CD4-positive, alpha-beta memory T cell (primary cell): ENCODE measurements around the gene FER1L5. TPM values are rescaled to one million over a fixed set of nuclear protein-coding genes. Genes with fewer than 3 reads are reported as not detected.
A peak's percentile ranks its signal among the peaks of the same experiment; 100 is the strongest.

ENCODE experiments used
- CTCF ChIA-PET: fragments of 350-600 bp; sonication (Branson Sonifier 250); formaldehyde crosslinking; loops from one replicate; lab custom pipeline; 2021; ENCODE audit warnings: inconsistent platforms; ENCODE audit not compliant: partially characterized antibody; lab: Charles Lee
- POLR2A ChIA-PET: fragments of 350-600 bp; sonication (Branson Sonifier 250); formaldehyde crosslinking; loops from one replicate; lab custom pipeline; 2021; ENCODE audit not compliant: partially characterized antibody; lab: Charles Lee
- DNase-seq, 5 donors: peaks; one replicate each; pipeline versions ENCODE4 v3.0.0 to v3.0.0-alpha.2; 2020 to 2022; ENCODE audit warnings: mixed read lengths in 1 of 5
- H3K27ac ChIP-seq: one replicate; pipeline ENCODE4 v1.7.0; 2013; ENCODE audit warnings: low read depth, low read length
- H3K27me3 ChIP-seq: 2 replicates; pipeline ENCODE4 v1.7.0; 2013; ENCODE audit warnings: mild to moderate bottlenecking, low read length, moderate library complexity; ENCODE audit not compliant: insufficient read depth
- H3K36me3 ChIP-seq: 2 replicates; pipeline ENCODE4 v1.7.0; 2013; ENCODE audit warnings: mild to moderate bottlenecking, low read length, moderate library complexity; ENCODE audit not compliant: insufficient read depth
- H3K4me1 ChIP-seq: 2 replicates; pipeline ENCODE4 v1.7.0; 2013; ENCODE audit warnings: mild to moderate bottlenecking, low read length, moderate library complexity; ENCODE audit not compliant: insufficient read depth
- H3K4me3 ChIP-seq, 2 donors: one replicate each; pipeline ENCODE4 v1.7.0; 2013; ENCODE audit warnings: low read length in 2 of 2, mild to moderate bottlenecking in 1 of 2
- H3K9me3 ChIP-seq, 2 donors: one replicate each; pipeline ENCODE4 v1.7.0; 2013; ENCODE audit warnings: low read length in 2 of 2, control low read depth in 1 of 2; ENCODE audit not compliant: control insufficient read depth in 1 of 2
- H3K27ac Mint-ChIP-seq, 7 donors: one replicate each; pipeline ENCODE4 v1.8.0; 2020 to 2021; ENCODE audit warnings: mixed read lengths in 7 of 7, mild to moderate bottlenecking in 6 of 7, inconsistent platforms in 3 of 7, moderate library complexity in 3 of 7
- H3K27me3 Mint-ChIP-seq, 2 donors: one replicate each; pipeline ENCODE4 v1.8.0; 2020 to 2021; ENCODE audit warnings: mixed read lengths in 2 of 2
- H3K36me3 Mint-ChIP-seq, 2 donors: one replicate each; pipeline ENCODE4 v1.8.0; 2020 to 2021; ENCODE audit warnings: mixed read lengths in 2 of 2, inconsistent platforms in 1 of 2, mild to moderate bottlenecking in 1 of 2
- H3K4me1 Mint-ChIP-seq, 4 donors: one replicate each; pipeline ENCODE4 v1.8.0; 2020 to 2021; ENCODE audit warnings: mixed read lengths in 4 of 4, mild to moderate bottlenecking in 1 of 4
- H3K4me3 Mint-ChIP-seq, 8 donors: one replicate each; pipeline ENCODE4 v1.8.0; 2020 to 2021; ENCODE audit warnings: mixed read lengths in 8 of 8, mild to moderate bottlenecking in 7 of 8, moderate library complexity in 6 of 8, inconsistent platforms in 3 of 8
- H3K9me3 Mint-ChIP-seq, 8 donors: one replicate each; pipeline ENCODE4 v1.8.0; 2020 to 2021; ENCODE audit warnings: mixed read lengths in 8 of 8, mild to moderate bottlenecking in 5 of 8, inconsistent platforms in 3 of 8, moderate library complexity in 1 of 8
- intact Hi-C: fragments of 100-400 bp; cut with micrococcal nuclease; formaldehyde crosslinking; loops from one replicate; pipeline ENCODE4 v1.15.1; 2023
- polyA plus RNA-seq, 2 donors: library from polyadenylated mRNA; unstranded; fragments of 300-500 nt; fragmentation: Illumina TruSeq; gene quantifications; one replicate each; pipeline ENCODE4 v1.2.3, GENCODE V29; 2021
- total RNA-seq, 2 experiments: library from RNA; stranded (reverse); gene quantifications; one replicate each; pipeline ENCODE4 v1.2.3, GENCODE V29; 2021

The FER1L5 gene
- total and polyA plus RNA-seq, 4 experiments from 2014 or later, result not detected

DNA sequence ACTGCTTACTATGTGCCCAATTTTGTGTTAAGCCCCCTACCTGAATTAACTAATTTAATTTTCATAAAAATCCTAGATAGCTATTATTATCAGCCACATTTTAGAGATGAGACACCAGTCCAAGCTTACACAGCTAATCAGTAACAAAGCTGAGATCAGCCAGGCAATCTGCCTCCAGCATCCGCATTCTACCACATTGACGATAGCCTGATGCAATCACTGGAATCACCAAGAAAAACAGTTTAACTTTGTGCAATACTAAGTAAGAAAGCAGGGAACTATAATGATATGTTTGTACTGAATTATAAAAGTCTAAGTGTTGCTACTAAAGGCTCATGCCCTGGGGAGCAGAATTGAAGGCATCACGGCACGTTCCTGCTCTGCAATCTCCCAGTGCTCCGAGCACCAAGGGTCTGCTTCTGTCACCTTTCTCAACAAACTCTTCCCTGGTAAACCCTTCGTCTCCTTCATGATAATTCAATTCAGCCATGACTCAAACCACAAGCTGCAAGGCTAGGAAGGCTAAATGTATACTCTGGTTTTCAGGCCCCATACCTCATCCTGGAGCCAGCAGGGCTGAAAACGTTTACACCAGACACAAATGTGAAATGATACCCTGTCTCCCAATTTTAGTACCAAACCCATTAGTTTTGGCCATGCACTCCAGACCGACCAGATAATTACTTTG is 23.8 kb upstream of the FER1L5 start:
- peaks cover 13 to 40% (median 25%) of the 10 kb centered on the region in 4 donors for H3K4me1 Mint-ChIP-seq
- peak overlapping the region in 3 of 7 donors; percentile 11 to 50 (median 43) for H3K27ac Mint-ChIP-seq
- no peaks in the 10 kb centered on the region for H3K27me3 ChIP-seq
- peaks cover 27 to 54% of the 10 kb centered on the region in 2 donors for H3K36me3 Mint-ChIP-seq
- H3K9me3 ChIP-seq, result no peaks in the 10 kb centered on the region
- no peak overlapping the region for H3K27ac ChIP-seq
- peaks cover 13% of the 10 kb centered on the region for H3K4me1 ChIP-seq
- H3K4me3 ChIP-seq, result no peak overlapping the region
- H3K27me3 Mint-ChIP-seq, result no peaks in the 10 kb centered on the region
- ChIA-PET POLR2A (no interaction called here), CTCF (interaction anchor here (0.9 kb wide), 1 partner anchor 15 kb away, joined by 3 read pairs; no protein-coding TSS in a partner anchor)
- H3K4me3 Mint-ChIP-seq, result no peak overlapping the region
- intact Hi-C loops, result no loop called here
- H3K9me3 Mint-ChIP-seq, result no peaks in the 10 kb centered on the region
- no peak for DNase-seq
- peaks cover 21% of the 10 kb centered on the region for H3K36me3 ChIP-seq

DNA sequence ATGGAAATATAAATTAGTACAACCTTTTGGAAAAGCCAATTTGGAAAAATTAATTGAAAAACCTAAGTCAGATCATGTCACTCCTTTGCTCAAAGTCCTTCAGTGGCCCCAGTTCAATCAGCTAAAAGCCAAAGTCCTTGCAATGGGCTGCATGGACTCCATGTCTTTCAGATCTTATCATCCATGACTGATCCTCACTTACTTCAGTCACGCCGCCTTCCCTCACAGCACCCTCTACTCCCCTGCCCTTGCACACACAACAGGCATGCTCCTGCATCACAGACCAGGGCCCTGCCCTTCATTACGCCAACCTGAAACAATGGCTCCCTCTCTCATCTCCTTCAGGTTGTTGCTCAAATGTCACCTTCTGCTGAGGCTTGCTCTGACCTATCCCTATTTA is 20.0 kb upstream of the FER1L5 start:
- CTCF ChIA-PET, result no interaction called here
- Histone ChIP-seq H3K36me3 (peaks cover 19% of the 10 kb centered on the region), H3K4me1 (peaks cover 2% of the 10 kb centered on the region), H3K9me3 (no peaks in the 10 kb centered on the region), H3K4me3 (no peak overlapping the region), H3K27ac (no peak overlapping the region), H3K27me3 (no peaks in the 10 kb centered on the region)
- no peak for DNase-seq
- Mint-ChIP-seq H3K9me3 (no peaks in the 10 kb centered on the region), H3K27me3 (no peaks in the 10 kb centered on the region), H3K4me1 (peaks cover 10 to 27% (median 21%) of the 10 kb centered on the region in 4 donors), H3K36me3 (peaks cover 25 to 57% of the 10 kb centered on the region in 2 donors), H3K27ac (peak overlapping the region in 6 of 7 donors; percentile 3 to 49 (median 12)), H3K4me3 (no peak overlapping the region)
- intact Hi-C loops, result no loop called here
- POLR2A ChIA-PET, result no interaction called here

DNA sequence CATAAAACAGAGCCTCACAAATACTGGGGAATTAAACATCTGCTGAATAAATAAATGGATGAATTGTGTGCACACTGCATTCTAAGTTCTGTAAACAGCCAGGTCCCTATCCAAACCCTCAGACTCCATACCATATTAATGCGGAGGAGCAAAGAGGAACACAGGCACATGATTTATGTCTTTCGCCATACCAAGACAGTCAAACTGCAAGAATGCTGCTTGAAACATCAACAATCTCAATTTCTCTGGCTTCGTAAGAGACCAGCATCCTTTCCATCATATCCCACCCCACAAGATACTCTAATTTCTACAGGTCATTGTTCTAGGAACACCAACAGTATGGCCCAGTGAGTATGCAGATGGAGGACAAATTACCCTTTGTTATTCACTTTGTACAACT is 19.4 kb upstream of the FER1L5 start:
- Mint-ChIP-seq H3K27ac (peak overlapping the region in 1 of 7 donors; percentile 15), H3K4me1 (peaks cover 11 to 32% (median 24%) of the 10 kb centered on the region in 4 donors), H3K36me3 (peaks cover 27 to 62% of the 10 kb centered on the region in 2 donors), H3K9me3 (no peaks in the 10 kb centered on the region), H3K27me3 (no peaks in the 10 kb centered on the region), H3K4me3 (no peak overlapping the region)
- Histone ChIP-seq H3K4me3 (no peak overlapping the region), H3K9me3 (no peaks in the 10 kb centered on the region), H3K27ac (no peak overlapping the region), H3K4me1 (no peaks in the 10 kb centered on the region), H3K36me3 (peaks cover 25% of the 10 kb centered on the region), H3K27me3 (no peaks in the 10 kb centered on the region)
- POLR2A ChIA-PET, result interaction anchor here (1.2 kb wide), 1 partner anchor 18 kb away, joined by 3 read pairs; no protein-coding TSS in a partner anchor
- DNase-seq, result no peak
- CTCF ChIA-PET, result interaction anchor here (1.4 kb wide), 1 partner anchor 114 kb away, joined by 3 read pairs; no protein-coding TSS in a partner anchor
- intact Hi-C loops, result no loop called here

DNA sequence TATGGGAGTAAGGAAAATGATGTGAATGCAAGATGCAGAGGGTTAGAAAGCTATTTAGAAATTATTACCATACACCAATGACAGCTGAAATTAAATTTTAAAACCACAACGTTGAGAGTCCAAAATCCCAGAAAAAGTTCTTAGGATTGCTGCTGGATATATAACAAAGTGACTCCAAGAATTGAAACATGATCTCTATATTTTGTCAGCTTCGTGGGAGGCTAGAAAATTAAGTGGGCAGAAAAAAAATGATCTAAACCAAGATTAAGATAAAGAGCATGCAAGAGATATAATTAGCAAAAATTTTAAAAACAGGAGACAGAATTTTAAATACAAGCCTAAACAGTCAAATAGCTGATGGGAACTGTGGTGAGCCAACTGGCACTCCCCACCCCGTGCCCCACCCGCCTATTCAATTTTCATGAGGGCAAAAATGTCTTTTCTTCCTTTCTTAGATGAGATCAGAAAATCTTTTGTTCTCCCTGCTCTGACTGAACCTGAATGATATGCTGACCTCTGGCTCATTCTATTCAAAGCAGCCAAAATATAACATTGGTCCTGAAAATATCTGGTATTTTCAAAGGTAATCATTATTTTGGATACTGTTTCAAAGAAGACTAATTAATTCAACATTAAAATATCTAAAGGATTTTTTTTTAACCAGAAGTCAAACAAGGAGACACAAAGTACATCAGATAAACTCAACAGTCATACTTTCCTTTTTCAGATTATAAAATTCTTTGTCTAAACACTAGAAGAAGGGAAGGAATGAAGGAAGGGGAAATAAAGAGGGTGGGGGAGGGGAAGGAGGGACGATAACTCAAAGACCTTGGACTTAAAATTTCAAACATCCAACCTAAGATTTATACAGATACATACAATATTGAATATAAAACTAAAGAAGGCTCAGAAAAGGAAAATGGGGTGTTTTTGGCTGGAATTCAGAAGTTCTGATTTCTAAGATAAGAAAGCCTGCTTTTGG is 16.7 kb upstream of the FER1L5 start:
- H3K27me3 Mint-ChIP-seq, result no peaks in the 10 kb centered on the region
- Histone ChIP-seq H3K9me3 (no peaks in the 10 kb centered on the region), H3K36me3 (peaks cover 37% of the 10 kb centered on the region), H3K27me3 (no peaks in the 10 kb centered on the region), H3K4me3 (no peak overlapping the region), H3K27ac (no peak overlapping the region), H3K4me1 (peaks cover under 1% of the 10 kb centered on the region)
- peaks cover 14 to 34% (median 26%) of the 10 kb centered on the region in 4 donors for H3K4me1 Mint-ChIP-seq
- ChIA-PET POLR2A (interaction anchor here (1.0 kb wide), 1 partner anchor 135 kb away, joined by 3 read pairs; the partner anchor contains the start of gene CNNM4), CTCF (interaction anchor here (1.1 kb wide), 1 partner anchor 325 kb away, joined by 3 read pairs; no protein-coding TSS in a partner anchor)
- intact Hi-C loops, result no loop called here
- H3K4me3 Mint-ChIP-seq, result no peak overlapping the region
- H3K36me3 Mint-ChIP-seq, result peaks cover 27 to 65% of the 10 kb centered on the region in 2 donors
- H3K9me3 Mint-ChIP-seq, result no peaks in the 10 kb centered on the region
- peak overlapping the region in 3 of 7 donors; percentile 5 to 64 (median 52) for H3K27ac Mint-ChIP-seq
- DNase-seq, result no peak

DNA sequence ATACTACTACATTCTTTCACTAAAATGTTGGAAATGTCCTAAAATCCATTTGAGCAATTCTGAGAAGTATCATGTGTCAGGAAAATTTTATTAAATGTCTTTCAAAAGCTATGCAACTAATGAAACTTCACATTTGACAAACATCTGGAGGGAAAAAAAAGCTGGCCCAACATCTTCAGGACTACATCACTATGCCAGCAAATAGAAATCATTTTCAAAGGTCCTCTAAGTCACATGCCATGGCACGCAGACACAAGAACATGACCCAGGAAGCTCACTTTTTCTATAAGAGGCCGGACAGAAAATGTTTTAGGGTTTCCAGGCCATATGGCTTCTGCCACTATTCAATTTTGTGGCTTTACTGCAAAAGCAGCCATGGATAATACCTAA is 16.0 kb upstream of the FER1L5 start:
- Mint-ChIP-seq H3K4me3 (no peak overlapping the region), H3K27me3 (no peaks in the 10 kb centered on the region), H3K9me3 (no peaks in the 10 kb centered on the region), H3K4me1 (peaks cover 14 to 39% (median 31%) of the 10 kb centered on the region in 4 donors), H3K36me3 (peaks cover 32 to 72% of the 10 kb centered on the region in 2 donors), H3K27ac (no peak overlapping the region)
- peaks cover 6% of the 10 kb centered on the region for H3K4me1 ChIP-seq
- ChIA-PET CTCF (interaction anchor here (1.1 kb wide), 1 partner anchor 325 kb away, joined by 3 read pairs; no protein-coding TSS in a partner anchor), POLR2A (interaction anchor here (1.0 kb wide), 1 partner anchor 134 kb away, joined by 3 read pairs; the partner anchor contains the start of gene CNNM4)
- no peaks in the 10 kb centered on the region for H3K27me3 ChIP-seq
- H3K9me3 ChIP-seq, result no peaks in the 10 kb centered on the region
- no peak overlapping the region for H3K4me3 ChIP-seq
- DNase-seq, result no peak
- peaks cover 42% of the 10 kb centered on the region for H3K36me3 ChIP-seq
- no peak overlapping the region for H3K27ac ChIP-seq
- intact Hi-C loops, result no loop called here

DNA sequence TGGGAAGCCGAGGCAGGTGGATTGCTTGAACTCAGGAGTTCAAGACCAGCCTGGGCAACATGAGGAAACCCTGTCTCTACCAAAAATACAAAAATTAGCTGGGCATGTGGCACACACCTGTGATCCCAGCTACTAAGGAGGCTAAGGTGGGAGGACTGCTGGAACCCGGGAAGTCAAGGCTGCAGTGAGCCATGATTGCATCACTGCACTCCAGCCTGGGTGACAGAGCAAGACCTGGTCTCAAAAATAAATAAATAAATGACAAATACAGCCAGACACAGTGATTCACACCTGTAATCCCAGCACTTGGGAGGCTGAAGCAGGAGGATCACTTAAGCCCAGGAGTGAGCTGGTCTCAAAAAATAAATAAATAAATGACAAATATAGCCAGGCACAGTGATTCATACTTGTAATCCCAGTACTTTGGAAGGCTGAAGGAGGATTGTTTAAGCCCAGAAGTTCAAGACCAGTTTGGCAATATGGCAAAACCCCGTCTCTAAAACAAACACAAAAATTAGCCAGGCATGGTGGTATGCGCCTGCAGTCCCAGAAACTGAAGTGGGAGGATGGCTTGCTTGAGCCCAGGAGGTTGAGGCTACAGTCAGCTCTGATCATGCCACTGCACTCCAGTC is 10.6 kb upstream of the FER1L5 start:
- Mint-ChIP-seq H3K27ac (peak overlapping the region in 1 of 7 donors; percentile 68), H3K9me3 (peaks cover 0 to 2% (median 0%) of the 10 kb centered on the region in 8 donors), H3K27me3 (no peaks in the 10 kb centered on the region), H3K4me3 (no peak overlapping the region), H3K36me3 (peaks cover 28 to 66% of the 10 kb centered on the region in 2 donors), H3K4me1 (peaks cover 30 to 60% (median 48%) of the 10 kb centered on the region in 4 donors)
- Histone ChIP-seq H3K9me3 (no peaks in the 10 kb centered on the region), H3K27ac (no peak overlapping the region), H3K27me3 (no peaks in the 10 kb centered on the region), H3K4me1 (peaks cover 42% of the 10 kb centered on the region), H3K4me3 (no peak overlapping the region), H3K36me3 (peaks cover 41% of the 10 kb centered on the region)
- no peak for DNase-seq
- ChIA-PET CTCF (interaction anchor here (1.6 kb wide), 1 partner anchor 24 kb away, joined by 5 read pairs; no protein-coding TSS in a partner anchor), POLR2A (no interaction called here)
- intact Hi-C loops, result loop anchor here (10.0 kb wide), 1 partner anchor 483 kb away; the partner anchor contains the start of gene ANKRD36
